ENCODE data around the gene SEC61A2.

The SEC61A2 gene

GRCh38 chr10:12111528-12111927 lies 17.9 kb upstream of the SEC61A2 start:
- H3K4me3 ChIP-seq (ENCODE audit: low read depth in 1 of 2, low read length in 2 of 2): no peak overlapping the region
- H3K27ac ChIP-seq (ENCODE audit: low read length): no peak overlapping the region
- no peaks in the 10 kb centered on the region for H3K9me3 ChIP-seq (ENCODE audit: control insufficient read depth in 1 of 2, low read length in 2 of 2)
- no peaks in the 10 kb centered on the region for H3K27me3 ChIP-seq (ENCODE audit: low read depth, low read length)
- no peaks in the 10 kb centered on the region for H3K4me1 ChIP-seq (ENCODE audit: control insufficient read depth in 1 of 2, insufficient read depth in 2 of 2, low read length in 2 of 2)
- peaks cover 0 to 56% of the 10 kb centered on the region in 2 donors for H3K36me3 ChIP-seq (ENCODE audit: control insufficient read depth in 1 of 2, insufficient read depth in 2 of 2, low read length in 2 of 2)

- Histone ChIP-seq H3K4me3 (ENCODE audit: low read depth in 1 of 2, low read length in 2 of 2) (no peak overlapping the region), H3K27ac (ENCODE audit: low read length) (no peak overlapping the region), H3K4me1 (ENCODE audit: control insufficient read depth in 1 of 2, insufficient read depth in 2 of 2, low read length in 2 of 2) (no peaks in the 10 kb centered on the region), H3K36me3 (ENCODE audit: control insufficient read depth in 1 of 2, insufficient read depth in 2 of 2, low read length in 2 of 2) (peaks cover 4 to 47% of the 10 kb centered on the region in 2 donors), H3K27me3 (ENCODE audit: low read depth, low read length) (no peaks in the 10 kb centered on the region), H3K9me3 (ENCODE audit: control insufficient read depth in 1 of 2, low read length in 2 of 2) (no peaks in the 10 kb centered on the region)
These were observed 15.8 kb upstream of the SEC61A2 start for GRCh38 chr10:12113627-12114026.

DNA sequence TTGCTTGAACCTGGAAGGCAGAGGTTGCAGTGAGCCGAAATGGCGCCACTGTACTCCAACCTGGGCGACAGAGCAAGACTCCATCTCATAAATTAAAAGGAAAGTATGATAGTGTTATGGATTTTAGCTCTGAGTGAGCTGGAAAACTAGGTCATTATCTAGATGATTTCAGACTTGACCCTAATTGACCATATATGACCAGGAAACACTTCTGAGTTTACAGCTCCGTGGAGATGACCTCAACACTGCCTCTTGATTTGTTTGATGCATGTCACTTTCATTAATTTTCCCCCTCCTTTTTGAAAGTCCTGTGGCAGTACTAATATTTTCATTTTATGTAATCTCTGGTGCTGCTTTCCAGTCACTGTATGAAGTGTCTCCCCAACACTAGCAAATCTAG lies 7.8 kb upstream of the SEC61A2 start:
- Histone ChIP-seq H3K27ac (ENCODE audit: low read length) (no peak overlapping the region), H3K4me1 (ENCODE audit: control insufficient read depth in 1 of 2, insufficient read depth in 2 of 2, low read length in 2 of 2) (no peaks in the 10 kb centered on the region), H3K36me3 (ENCODE audit: control insufficient read depth in 1 of 2, insufficient read depth in 2 of 2, low read length in 2 of 2) (peaks cover 8 to 34% of the 10 kb centered on the region in 2 donors)

DNA sequence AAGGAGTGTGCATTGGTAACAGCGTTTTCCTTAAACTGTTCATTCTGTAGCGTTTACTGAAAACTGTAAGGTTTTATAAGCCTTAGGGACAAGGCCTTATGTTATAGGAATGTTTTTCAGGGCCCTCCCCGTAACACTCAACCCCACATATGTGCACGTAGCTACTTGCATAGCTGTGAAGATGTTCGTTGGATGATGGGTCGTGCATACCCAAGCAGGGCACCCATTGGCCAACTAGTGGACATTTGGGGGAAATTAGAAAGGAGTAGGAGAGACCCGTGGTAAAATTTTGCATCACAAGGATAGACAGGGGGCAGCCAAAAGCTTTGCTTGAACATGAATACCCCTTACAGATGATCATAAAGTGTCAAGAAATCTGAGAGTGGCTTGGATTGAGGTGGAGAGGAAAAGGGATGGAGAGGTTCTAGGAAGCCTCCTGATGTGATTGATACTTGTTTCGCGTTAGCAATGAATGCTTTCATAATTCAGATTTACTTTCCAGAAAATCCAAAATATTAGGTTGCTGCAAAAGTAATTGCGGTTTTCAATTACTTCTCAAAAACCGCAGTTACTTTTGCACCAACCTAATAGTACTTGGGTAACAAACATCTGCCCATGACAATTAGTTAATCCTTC lies 878 bp downstream of the SEC61A2 start:
- H3K4me3 ChIP-seq (ENCODE audit: low read depth in 1 of 2, low read length in 2 of 2): peak overlapping the region; percentile 67 to 94
- no peaks in the 10 kb centered on the region for H3K9me3 ChIP-seq (ENCODE audit: control insufficient read depth in 1 of 2, low read length in 2 of 2)
- peaks cover 3 to 5% of the 10 kb centered on the region in 2 donors for H3K36me3 ChIP-seq (ENCODE audit: control insufficient read depth in 1 of 2, insufficient read depth in 2 of 2, low read length in 2 of 2)
- H3K4me1 ChIP-seq (ENCODE audit: control insufficient read depth in 1 of 2, insufficient read depth in 2 of 2, low read length in 2 of 2): peaks cover 0 to 14% of the 10 kb centered on the region in 2 donors
- H3K27ac ChIP-seq (ENCODE audit: low read length): peak overlapping the region; percentile 47
- no peaks in the 10 kb centered on the region for H3K27me3 ChIP-seq (ENCODE audit: low read depth, low read length)

More for the DNA sequence above, 7.8 kb upstream of the SEC61A2 start:
- no peaks in the 10 kb centered on the region for H3K9me3 ChIP-seq (ENCODE audit: control insufficient read depth in 1 of 2, low read length in 2 of 2)
- no peak overlapping the region for H3K4me3 ChIP-seq (ENCODE audit: low read depth in 1 of 2, low read length in 2 of 2)
- no peaks in the 10 kb centered on the region for H3K27me3 ChIP-seq (ENCODE audit: low read depth, low read length)

DNA sequence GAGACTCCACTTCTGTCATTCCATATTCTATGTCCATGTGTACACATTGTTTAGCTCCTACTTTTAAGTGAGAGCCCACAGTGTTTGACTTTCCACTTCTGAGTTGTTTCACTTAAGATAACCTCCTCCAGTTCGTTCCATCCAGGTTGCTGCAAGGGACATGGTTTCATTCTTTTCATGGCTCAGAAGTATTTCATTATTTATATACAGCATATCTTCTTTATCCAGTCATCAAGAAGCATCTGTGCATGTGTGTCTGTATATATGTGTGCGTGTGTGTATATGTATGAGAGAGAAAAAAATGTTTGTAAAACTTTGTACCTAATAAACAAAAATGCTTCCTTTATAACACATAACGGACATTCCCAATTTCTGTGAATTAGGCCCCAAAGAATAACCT lies 6.2 kb downstream of the SEC61A2 start:
- H3K4me3 ChIP-seq (ENCODE audit: low read depth in 1 of 2, low read length in 2 of 2): no peak overlapping the region
- H3K36me3 ChIP-seq (ENCODE audit: control insufficient read depth in 1 of 2, insufficient read depth in 2 of 2, low read length in 2 of 2): peaks cover 10 to 21% of the 10 kb centered on the region in 2 donors
- H3K27ac ChIP-seq (ENCODE audit: low read length): no peak overlapping the region
- no peaks in the 10 kb centered on the region for H3K9me3 ChIP-seq (ENCODE audit: control insufficient read depth in 1 of 2, low read length in 2 of 2)
- H3K4me1 ChIP-seq (ENCODE audit: control insufficient read depth in 1 of 2, insufficient read depth in 2 of 2, low read length in 2 of 2): peaks cover 0 to 6% of the 10 kb centered on the region in 2 donors
- no peaks in the 10 kb centered on the region for H3K27me3 ChIP-seq (ENCODE audit: low read depth, low read length)

DNA sequence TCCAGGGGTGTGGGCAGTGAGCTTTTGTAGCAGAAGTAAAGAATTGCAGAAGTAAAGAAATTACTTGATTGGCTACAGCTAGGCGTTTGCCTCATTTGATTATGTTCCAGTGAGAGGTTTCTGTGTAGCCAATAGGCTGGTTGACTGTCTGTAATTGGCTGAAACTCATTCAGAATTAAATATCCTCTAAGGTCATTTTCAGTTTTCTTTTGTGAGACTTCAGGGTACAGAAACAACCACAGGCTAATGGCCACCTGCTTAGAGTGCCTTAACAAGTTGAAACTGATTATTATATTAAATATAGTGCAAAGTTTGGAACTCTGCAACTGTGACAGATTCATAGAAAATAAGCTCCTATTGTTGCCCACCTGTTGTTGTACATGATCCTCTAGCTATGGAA lies 10.6 kb downstream of the SEC61A2 start:
- Histone ChIP-seq H3K36me3 (ENCODE audit: control insufficient read depth in 1 of 2, insufficient read depth in 2 of 2, low read length in 2 of 2) (peaks cover 15 to 48% of the 10 kb centered on the region in 2 donors), H3K4me1 (ENCODE audit: control insufficient read depth in 1 of 2, insufficient read depth in 2 of 2, low read length in 2 of 2) (no peaks in the 10 kb centered on the region), H3K9me3 (ENCODE audit: control insufficient read depth in 1 of 2, low read length in 2 of 2) (no peaks in the 10 kb centered on the region), H3K27me3 (ENCODE audit: low read depth, low read length) (no peaks in the 10 kb centered on the region), H3K27ac (ENCODE audit: low read length) (no peak overlapping the region), H3K4me3 (ENCODE audit: low read depth in 1 of 2, low read length in 2 of 2) (no peak overlapping the region)

DNA sequence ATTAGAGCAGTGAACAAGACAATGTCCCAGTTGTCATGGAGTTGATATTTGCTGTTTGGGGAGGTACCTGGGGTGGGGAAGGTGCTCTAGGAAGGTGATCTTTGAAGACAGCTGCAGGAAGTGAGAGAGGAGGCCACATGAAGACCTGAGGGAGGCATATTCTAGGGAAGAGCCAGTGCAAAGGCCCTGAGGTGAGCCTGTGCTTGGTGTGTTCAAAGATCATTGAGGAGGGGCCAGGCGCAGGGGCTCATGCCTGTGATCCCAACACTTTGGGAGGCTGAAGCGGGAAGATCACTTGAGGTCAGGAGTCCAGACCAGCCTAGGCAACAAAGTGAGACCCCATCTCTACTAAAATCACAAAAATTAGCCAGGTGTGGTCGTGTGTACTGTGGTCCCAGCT lies 15.1 kb downstream of the SEC61A2 start:
- H3K27ac ChIP-seq (ENCODE audit: low read length): no peak overlapping the region
- H3K9me3 ChIP-seq (ENCODE audit: control insufficient read depth in 1 of 2, low read length in 2 of 2): no peaks in the 10 kb centered on the region
- H3K4me3 ChIP-seq (ENCODE audit: low read depth in 1 of 2, low read length in 2 of 2): no peak overlapping the region
- no peaks in the 10 kb centered on the region for H3K27me3 ChIP-seq (ENCODE audit: low read depth, low read length)
- H3K4me1 ChIP-seq (ENCODE audit: control insufficient read depth in 1 of 2, insufficient read depth in 2 of 2, low read length in 2 of 2): no peaks in the 10 kb centered on the region
- peaks cover 12 to 33% of the 10 kb centered on the region in 2 donors for H3K36me3 ChIP-seq (ENCODE audit: control insufficient read depth in 1 of 2, insufficient read depth in 2 of 2, low read length in 2 of 2)

- Histone ChIP-seq H3K27me3 (ENCODE audit: low read depth, low read length) (no peaks in the 10 kb centered on the region), H3K27ac (ENCODE audit: low read length) (no peak overlapping the region), H3K36me3 (ENCODE audit: control insufficient read depth in 1 of 2, insufficient read depth in 2 of 2, low read length in 2 of 2) (peaks cover 9 to 20% of the 10 kb centered on the region in 2 donors), H3K4me1 (ENCODE audit: control insufficient read depth in 1 of 2, insufficient read depth in 2 of 2, low read length in 2 of 2) (no peaks in the 10 kb centered on the region), H3K9me3 (ENCODE audit: control insufficient read depth in 1 of 2, low read length in 2 of 2) (no peaks in the 10 kb centered on the region), H3K4me3 (ENCODE audit: low read depth in 1 of 2, low read length in 2 of 2) (no peak overlapping the region)
These were observed 20.7 kb downstream of the SEC61A2 start for GRCh38 chr10:12150163-12150562.

GRCh38 chr10:12154516-12154915 lies 25.0 kb downstream of the SEC61A2 start:
- Histone ChIP-seq H3K4me3 (ENCODE audit: low read depth in 1 of 2, low read length in 2 of 2) (no peak overlapping the region), H3K9me3 (ENCODE audit: control insufficient read depth in 1 of 2, low read length in 2 of 2) (no peaks in the 10 kb centered on the region), H3K4me1 (ENCODE audit: control insufficient read depth in 1 of 2, insufficient read depth in 2 of 2, low read length in 2 of 2) (no peaks in the 10 kb centered on the region), H3K36me3 (ENCODE audit: control insufficient read depth in 1 of 2, insufficient read depth in 2 of 2, low read length in 2 of 2) (peaks cover 14 to 42% of the 10 kb centered on the region in 2 donors), H3K27me3 (ENCODE audit: low read depth, low read length) (no peaks in the 10 kb centered on the region), H3K27ac (ENCODE audit: low read length) (no peak overlapping the region)

DNA sequence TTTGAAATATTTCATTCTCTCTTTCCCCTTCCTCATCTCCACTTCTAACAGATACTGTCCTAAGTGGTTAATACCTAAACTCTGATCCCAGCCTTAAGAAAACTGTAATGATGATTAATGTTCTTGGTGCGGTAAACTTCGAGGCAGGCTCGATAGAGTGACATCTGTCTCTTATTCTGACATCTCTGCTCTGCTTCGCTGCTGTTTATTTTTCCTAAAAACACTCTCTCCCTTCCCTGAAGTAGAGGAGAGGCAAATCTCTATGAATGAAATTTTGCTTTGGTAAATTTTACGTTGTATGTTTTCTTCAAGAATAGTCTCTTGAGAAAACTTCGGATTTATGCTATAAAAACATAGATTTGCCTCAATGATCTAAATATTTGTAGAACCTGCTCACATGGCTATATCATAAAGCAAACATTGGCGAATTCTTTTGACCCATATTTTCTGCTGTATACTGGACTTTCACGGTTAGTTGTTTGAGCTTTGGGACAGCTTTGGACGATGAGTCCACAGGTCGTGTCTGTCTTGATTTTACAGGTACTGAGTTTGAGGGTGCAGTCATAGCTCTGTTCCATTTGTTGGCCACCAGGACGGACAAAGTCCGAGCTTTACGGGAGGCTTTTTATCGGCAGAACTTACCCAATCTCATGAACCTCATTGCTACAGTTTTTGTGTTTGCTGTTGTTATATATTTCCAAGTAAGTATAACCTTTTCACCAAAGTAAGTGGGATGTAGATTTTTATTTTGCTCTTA lies 27.1 kb downstream of the SEC61A2 start:
- no peak overlapping the region for H3K27ac ChIP-seq (ENCODE audit: low read length)
- H3K9me3 ChIP-seq (ENCODE audit: control insufficient read depth in 1 of 2, low read length in 2 of 2): no peaks in the 10 kb centered on the region
- no peaks in the 10 kb centered on the region for H3K27me3 ChIP-seq (ENCODE audit: low read depth, low read length)
- H3K36me3 ChIP-seq (ENCODE audit: control insufficient read depth in 1 of 2, insufficient read depth in 2 of 2, low read length in 2 of 2): peaks cover 13 to 47% of the 10 kb centered on the region in 2 donors
- no peak overlapping the region for H3K4me3 ChIP-seq (ENCODE audit: low read depth in 1 of 2, low read length in 2 of 2)
- no peaks in the 10 kb centered on the region for H3K4me1 ChIP-seq (ENCODE audit: control insufficient read depth in 1 of 2, insufficient read depth in 2 of 2, low read length in 2 of 2)

DNA sequence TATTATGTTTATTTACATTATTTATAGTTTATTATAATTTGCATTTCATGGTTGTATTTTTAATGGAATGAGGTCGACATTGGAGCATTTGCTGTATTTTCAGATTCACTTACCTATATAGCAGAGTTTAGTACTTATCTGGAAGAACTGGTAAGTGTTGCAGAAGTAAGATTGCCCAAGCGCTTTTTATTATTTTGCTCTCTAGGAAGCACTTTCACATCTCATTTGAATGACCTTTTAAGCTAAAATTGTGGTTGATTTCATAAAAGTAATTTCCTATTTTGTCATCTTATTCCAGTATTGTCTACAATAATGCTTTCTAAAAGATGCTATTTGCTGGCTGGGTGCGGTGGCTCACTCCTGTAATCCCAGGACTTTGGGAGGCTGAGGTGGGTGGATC lies 28.6 kb downstream of the SEC61A2 start:
- H3K27ac ChIP-seq (ENCODE audit: low read length): no peak overlapping the region
- no peaks in the 10 kb centered on the region for H3K4me1 ChIP-seq (ENCODE audit: control insufficient read depth in 1 of 2, insufficient read depth in 2 of 2, low read length in 2 of 2)
- H3K27me3 ChIP-seq (ENCODE audit: low read depth, low read length): no peaks in the 10 kb centered on the region
- H3K9me3 ChIP-seq (ENCODE audit: control insufficient read depth in 1 of 2, low read length in 2 of 2): no peaks in the 10 kb centered on the region
- no peak overlapping the region for H3K4me3 ChIP-seq (ENCODE audit: low read depth in 1 of 2, low read length in 2 of 2)
- peaks cover 25 to 55% of the 10 kb centered on the region in 2 donors for H3K36me3 ChIP-seq (ENCODE audit: control insufficient read depth in 1 of 2, insufficient read depth in 2 of 2, low read length in 2 of 2)

Measured in muscle layer of duodenum (tissue), 2 donors.